Effector CD8-positive, alpha-beta T cell (primary cell): Measurements from ENCODE around the gene DYNLT2B.
"Not testable (repeated sequence)": the region's sequence is repeated elsewhere in the genome, so short reads cannot be mapped to it uniquely, and the experiment has no call there.

ENCODE experiments used
- DNase-seq: peaks from one replicate; lab custom pipeline; 2025; lab: John Stamatoyannopoulos, UW

DYNLT2B gene

DNA sequence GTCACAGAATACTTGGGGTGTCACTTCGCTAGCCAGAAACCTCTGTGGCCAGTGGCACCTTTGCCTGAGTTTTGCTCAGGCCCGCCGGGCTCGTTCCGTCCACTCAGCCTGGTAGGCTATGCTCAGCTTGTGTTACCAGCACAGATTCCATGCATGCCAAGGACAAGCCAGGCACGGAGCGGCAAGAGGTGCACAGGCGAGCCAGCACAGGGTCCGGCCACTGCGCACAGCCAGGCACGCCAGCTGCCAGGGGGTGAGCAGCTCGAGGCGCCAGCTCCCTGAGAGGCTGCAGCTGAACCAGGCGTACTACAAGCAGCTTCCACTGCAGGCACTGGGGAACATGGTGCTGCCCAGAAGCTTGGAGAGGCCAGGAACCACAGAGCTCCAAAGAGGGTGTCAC, 45.2 kb downstream of the DYNLT2B start:
- no peak for DNase-seq

DNA sequence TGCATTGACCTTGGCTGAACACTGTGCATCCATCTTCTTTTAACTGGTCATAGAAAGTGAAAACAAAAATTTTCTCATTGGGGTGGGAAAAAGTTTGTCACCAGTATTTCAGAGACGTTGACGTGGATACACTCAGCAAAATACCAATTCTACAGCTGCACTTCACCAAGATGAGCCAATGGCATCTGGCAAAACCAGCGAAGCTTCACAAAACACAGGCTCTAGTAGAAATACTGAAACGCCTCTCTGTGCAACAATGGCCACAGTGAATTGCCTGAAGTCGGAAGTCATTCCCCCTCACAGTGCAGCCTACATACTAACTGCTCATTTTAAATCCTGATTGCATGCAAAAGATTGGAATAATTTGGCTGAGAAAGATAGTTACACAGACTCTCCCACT, 47.5 kb downstream of the DYNLT2B start:
- no peak for DNase-seq

GRCh38 chr3:196268284-196269163, 49.5 kb downstream of the DYNLT2B start:
- DNase-seq: no peak

DNA sequence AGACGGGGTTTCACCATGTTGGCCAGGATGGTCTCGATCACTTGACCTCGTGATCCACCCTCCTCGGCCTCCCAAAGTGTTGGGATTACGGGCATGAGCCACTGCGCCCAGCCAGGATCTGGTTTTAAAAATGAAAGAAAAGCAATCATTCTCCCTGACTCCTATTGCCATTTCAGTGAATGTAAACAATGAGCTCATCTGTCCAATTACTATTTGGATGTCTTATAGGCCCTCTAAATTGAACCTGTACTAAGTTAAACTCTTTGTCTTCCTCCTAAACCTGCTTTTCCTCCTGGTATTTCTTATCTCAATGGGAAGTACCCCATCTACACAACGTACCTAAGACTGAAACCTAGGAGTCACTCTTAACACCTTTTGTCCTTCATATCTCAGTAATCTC, 54.2 kb downstream of the DYNLT2B start:
- no peak for DNase-seq

DNA sequence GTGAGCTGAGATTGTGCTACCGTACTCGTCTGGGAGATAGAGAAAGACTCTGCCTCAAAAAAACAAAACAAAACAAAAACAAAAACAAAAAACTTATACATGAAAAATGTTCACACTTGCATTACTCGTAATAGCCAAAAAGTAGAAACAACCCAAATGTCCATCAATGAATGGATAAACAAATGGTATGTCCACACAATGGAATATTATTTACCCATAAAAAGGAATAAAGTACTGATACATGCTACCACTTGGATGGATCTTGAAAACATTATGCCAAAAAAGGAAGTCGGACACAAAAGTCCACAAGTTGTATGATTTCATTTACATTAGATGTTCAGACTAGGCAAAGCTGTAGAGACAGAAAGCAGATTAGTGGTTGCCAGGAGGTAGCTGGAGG, 57.3 kb downstream of the DYNLT2B start:
- DNase-seq: no peak

GRCh38 chr3:196255776-196256175, 62.3 kb downstream of the DYNLT2B start:
- no peak for DNase-seq

- DNase-seq: no peak
Measured at GRCh38 chr3:196254376-196255283, 63.4 kb downstream of the DYNLT2B start.

DNA sequence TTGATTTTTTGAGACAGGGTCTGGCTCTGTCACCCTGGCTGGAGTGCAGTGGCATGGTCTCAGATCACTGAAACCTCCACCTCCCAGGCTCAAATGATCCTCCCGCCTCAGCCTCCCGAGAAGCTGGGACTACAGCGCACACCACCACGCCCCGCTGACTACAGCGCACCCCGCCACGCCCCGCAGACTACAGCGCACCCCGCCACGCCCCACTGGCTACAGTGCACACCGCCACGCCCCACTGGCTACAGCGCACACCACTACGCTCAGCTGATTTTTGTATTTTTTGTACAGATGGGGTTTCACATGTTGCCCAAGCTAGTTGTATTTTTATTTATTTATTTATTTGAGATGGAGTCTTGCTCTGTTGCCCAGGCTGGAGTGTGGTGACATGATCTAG, 66.1 kb downstream of the DYNLT2B start:
- DNase-seq: no peak

GRCh38 chr3:196246612-196247308, 71.3 kb downstream of the DYNLT2B start:
- no peak for DNase-seq

DNA sequence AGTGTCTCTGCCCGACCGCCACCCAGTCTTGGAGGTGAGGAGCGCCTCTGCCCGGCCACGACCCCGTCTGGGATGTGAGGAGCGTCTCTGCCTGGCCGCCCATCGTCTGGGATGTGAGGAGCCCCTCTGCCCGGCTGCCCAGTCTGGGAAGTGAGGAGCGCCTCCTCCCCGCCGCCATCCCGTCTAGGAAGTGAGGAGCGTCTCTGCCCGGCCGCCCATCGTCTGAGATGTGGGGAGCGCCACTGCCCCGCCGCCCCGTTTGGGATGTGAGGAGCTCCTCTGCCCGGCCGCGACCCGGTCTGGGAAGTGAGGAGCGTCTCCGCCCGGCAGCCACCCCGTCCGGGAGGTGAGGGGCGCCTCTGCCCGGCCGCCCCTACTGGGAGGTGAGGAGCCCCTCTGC, 73.9 kb downstream of the DYNLT2B start:
- DNase-seq: not testable (repeated sequence)

DNA sequence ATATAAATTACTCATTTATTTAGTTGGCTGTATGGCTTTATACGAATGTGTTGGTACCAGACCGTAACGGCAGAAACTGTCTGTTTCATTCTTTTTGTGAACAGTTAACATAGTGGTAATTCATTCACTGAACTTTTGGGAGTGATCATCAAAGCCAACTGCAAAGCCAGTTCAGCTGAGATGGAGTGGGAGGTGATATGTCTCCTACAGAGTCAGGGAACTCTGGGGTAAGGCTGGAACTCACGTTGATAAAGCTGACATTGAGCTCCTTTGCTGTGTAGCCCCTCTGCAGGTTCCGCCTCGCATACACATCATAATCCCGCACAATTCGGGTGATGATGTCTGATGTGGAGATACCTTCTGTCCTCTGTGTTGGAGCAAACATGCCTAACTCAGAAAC, 76.3 kb downstream of the DYNLT2B start:
- no peak for DNase-seq
